GM10248 (cell line): ENCODE measurements around the gene EPG5.

Source experiments
- CTCF ChIA-PET: fragments of 300-600 bp; sonication (Branson Sonifier 250); formaldehyde crosslinking; extraction: SDS; loops from one replicate; lab custom pipeline; 2021; ENCODE audit warnings: antibody characterized with exemption; lab: Yijun Ruan, JAX
- POLR2A ChIA-PET: fragments of 350-650 bp; sonication (Branson Sonifier 250); formaldehyde crosslinking; extraction: SDS; loops from one replicate; lab custom pipeline; 2020; ENCODE audit warnings: antibody characterized with exemption; lab: Yijun Ruan, JAX
- DNase-seq: peaks from one replicate; pipeline ENCODE4 v3.0.0; 2012; ENCODE audit errors: extremely low spot score
- TF ChIP-seq, protein P1 (sequence below): IDR thresholded peaks from 2 replicates; pipeline ENCODE4 v1.5.1; 2012; ENCODE audit warnings: mild to moderate bottlenecking, low read depth; ENCODE audit errors: extremely low read depth, missing control alignments, control extremely low read depth

Gene EPG5

DNA sequence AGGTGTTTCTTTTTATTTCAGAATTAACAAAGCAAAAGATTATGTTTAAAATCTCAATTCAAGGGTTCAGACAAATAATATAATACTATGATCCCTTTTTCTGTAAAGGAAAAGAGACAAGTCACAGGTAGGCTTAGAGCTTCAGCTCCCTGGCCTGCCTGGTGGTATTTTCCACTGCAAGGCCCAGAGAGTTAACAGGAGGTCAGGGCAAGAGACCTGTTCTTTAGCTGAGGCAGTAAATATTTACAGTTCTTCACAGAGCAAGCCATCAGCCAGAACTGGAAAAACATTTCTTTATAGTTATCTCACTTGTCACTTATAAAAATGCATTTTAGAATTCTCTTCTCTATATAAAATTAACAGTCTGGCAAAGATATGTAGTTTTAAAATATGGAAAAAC, 70.1 kb downstream of the EPG5 start:
- ChIA-PET CTCF (interaction anchor here (1.1 to 10.6 kb wide), 2 partner anchors 11 to 17 kb away, joined by 4 to 65 read pairs; no protein-coding TSS in a partner anchor), POLR2A (no interaction called here)
- DNase-seq: no peak
- TF ChIP-seq, protein P1, sequence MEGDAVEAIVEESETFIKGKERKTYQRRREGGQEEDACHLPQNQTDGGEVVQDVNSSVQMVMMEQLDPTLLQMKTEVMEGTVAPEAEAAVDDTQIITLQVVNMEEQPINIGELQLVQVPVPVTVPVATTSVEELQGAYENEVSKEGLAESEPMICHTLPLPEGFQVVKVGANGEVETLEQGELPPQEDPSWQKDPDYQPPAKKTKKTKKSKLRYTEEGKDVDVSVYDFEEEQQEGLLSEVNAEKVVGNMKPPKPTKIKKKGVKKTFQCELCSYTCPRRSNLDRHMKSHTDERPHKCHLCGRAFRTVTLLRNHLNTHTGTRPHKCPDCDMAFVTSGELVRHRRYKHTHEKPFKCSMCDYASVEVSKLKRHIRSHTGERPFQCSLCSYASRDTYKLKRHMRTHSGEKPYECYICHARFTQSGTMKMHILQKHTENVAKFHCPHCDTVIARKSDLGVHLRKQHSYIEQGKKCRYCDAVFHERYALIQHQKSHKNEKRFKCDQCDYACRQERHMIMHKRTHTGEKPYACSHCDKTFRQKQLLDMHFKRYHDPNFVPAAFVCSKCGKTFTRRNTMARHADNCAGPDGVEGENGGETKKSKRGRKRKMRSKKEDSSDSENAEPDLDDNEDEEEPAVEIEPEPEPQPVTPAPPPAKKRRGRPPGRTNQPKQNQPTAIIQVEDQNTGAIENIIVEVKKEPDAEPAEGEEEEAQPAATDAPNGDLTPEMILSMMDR: no peak

DNA sequence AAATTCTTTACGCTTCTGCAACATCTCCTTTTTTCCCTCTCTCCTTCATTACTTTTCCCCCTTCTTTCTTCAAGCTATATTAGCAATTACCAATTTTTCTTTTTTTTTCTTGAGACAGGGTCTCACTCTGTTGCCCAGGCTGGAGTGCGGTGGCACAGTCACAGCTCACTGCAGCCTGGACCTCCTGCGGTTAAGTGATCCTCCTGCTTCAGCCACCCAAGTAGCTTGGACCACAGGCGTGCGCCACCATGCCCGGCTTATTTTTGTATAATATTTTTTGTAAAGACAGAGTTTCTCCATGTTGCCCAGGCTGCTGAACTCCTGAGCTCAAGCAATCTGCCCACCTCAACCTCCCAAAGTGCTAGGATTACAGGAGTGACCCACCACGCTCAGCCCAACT, 70.7 kb downstream of the EPG5 start:
- POLR2A ChIA-PET: no interaction called here
- TF ChIP-seq, protein P1: no peak
- CTCF ChIA-PET: interaction anchor here (1.0 to 10.6 kb wide), 5 partner anchors 12 to 276 kb away, joined by 3 to 65 read pairs (median 4); no protein-coding TSS in a partner anchor
- no peak for DNase-seq

DNA sequence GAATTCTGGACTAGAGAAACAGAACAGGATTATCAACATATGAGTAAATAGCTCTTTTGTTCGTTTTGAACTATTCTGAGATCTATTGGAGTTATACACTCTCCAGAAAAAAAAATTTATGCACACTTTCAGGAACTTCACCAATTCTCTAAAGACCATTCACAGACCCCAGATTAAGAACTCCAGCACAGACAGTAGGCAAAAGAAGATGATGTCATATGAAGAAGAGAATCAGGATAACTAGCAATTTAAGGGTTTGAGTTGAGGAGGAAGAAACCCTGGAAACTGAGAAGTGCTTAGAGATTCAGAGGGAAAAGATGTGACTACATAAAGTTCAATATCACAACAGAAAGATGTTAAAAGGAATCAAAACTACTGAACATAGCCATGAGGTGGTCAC, 71.8 kb downstream of the EPG5 start:
- TF ChIP-seq, protein P1: no peak
- DNase-seq: no peak
- POLR2A ChIA-PET: no interaction called here
- CTCF ChIA-PET: interaction anchor here (1.1 to 10.6 kb wide), 2 partner anchors 15 to 27 kb away, joined by 4 to 65 read pairs; no protein-coding TSS in a partner anchor

DNA sequence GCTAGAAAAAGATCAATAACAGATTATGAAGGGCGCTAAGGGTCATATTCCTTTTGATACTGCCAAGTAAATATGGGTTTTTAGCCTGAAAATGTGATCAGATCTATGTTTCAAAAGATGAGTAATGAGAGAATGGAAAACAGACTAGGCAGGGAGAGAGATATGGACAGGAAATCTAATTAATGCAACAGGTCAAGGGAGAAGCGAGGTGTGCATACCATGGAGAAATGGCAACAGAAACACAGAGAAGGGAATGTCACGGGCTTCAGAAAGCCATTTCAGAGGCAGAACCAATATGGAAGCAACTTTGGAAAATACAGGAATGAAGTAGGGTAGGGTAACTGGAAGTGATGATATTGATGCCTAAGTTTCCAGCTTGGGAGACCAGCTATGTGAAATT, 72.3 kb downstream of the EPG5 start:
- TF ChIP-seq, protein P1: no peak
- ChIA-PET POLR2A (no interaction called here), CTCF (interaction anchor here (10.6 kb wide), 1 partner anchor 15 kb away, joined by 65 read pairs; no protein-coding TSS in a partner anchor)
- DNase-seq: no peak

DNA sequence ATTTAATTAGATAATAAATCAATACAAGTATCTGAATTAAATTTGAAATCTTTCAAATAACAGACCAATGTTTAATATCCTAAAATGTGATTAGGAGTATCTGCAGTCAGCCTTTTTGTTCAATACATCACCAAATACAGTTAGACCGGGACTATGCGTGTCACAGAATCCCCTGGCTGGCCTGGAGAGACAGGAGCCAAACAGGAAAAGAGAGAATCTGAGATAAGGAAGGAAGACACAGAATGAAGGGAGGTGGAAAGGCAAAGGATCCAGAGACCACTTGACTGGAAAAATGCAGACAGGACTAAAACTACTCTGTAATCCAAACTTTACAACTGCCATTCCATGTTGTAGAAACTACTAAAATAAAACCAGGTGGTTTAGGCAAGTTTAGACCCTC, 75.3 kb downstream of the EPG5 start:
- CTCF ChIA-PET: interaction anchor here (1.7 to 10.6 kb wide), 2 partner anchors 12 to 227 kb away, joined by 3 to 65 read pairs; no protein-coding TSS in a partner anchor
- POLR2A ChIA-PET: no interaction called here
- DNase-seq: no peak
- TF ChIP-seq, protein P1: no peak

DNA sequence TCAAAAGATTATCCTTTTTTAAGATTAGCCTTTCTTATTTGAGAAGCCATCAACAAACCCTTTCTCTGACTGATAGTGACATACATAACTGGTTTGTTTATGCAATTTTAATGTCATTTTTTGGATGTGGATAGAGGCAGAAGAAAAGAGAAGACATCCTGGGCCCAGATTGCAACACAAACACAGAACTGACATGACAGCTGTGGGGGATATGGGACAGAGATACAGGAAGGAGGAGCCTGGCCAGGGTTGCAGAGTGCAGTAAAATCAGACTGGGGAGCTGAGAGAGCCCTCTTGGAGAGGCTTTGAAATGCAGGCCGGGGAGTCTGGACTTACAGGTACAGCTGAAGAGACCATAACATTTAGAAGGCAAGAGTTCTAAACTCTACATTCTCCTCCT, 76.5 kb downstream of the EPG5 start:
- POLR2A ChIA-PET: no interaction called here
- TF ChIP-seq, protein P1: no peak
- CTCF ChIA-PET: interaction anchor here (1.1 to 10.6 kb wide), 3 partner anchors 9 to 226 kb away, joined by 3 to 65 read pairs (median 3); no protein-coding TSS in a partner anchor
- no peak for DNase-seq
